BJ (cell line): Measurements from ENCODE around the gene EFNA5. TPM values are rescaled to one million over a fixed set of nuclear protein-coding genes. Genes with fewer than 3 reads are reported as not detected.

ENCODE experiments used
- CTCF ChIA-PET: fragments of 350-600 bp; formaldehyde crosslinking; extraction: SDS; loops from one replicate; lab custom pipeline; 2021; ENCODE audit warnings: antibody characterized with exemption, inconsistent platforms; lab: Yijun Ruan, JAX
- POLR2A ChIA-PET: fragments of 300-600 bp; sonication (Branson Sonifier 250); formaldehyde crosslinking; extraction: SDS; loops from one replicate; lab custom pipeline; 2021; ENCODE audit warnings: antibody characterized with exemption; lab: Charles Lee
- DNase-seq: peaks from one replicate; pipeline ENCODE4 v3.0.0-alpha.2; 2011; ENCODE audit warnings: low read depth
- H3K27me3 ChIP-seq: 2 replicates; pipeline ENCODE4 v1.6.0; 2011; ENCODE audit warnings: low read length; ENCODE audit not compliant: control insufficient read depth, insufficient read depth
- H3K36me3 ChIP-seq: 2 replicates; pipeline ENCODE4 v1.5.1; 2011; ENCODE audit warnings: low read length; ENCODE audit not compliant: control insufficient read depth, insufficient read depth
- H3K4me3 ChIP-seq: 2 replicates; pipeline ENCODE4 v1.5.1; 2011; ENCODE audit warnings: low read depth, mild to moderate bottlenecking, control low read depth, low read length
- polyA plus RNA-seq: library from polyadenylated mRNA; depleted of rRNA; stranded (reverse); fragments of >200 nt; gene quantifications from 2 replicates; pipeline ENCODE4 v1.2.3, GENCODE V29; 2011
- TF ChIP-seq, protein P1 (sequence below): IDR thresholded peaks from 2 replicates; pipeline ENCODE4 v1.5.1; 2011; ENCODE audit warnings: low read depth, mild to moderate bottlenecking, control low read depth, inconsistent platforms, low read length, moderate library complexity; ENCODE audit not compliant: insufficient read depth

The EFNA5 gene
- polyA plus RNA-seq, 1 experiment = 0.67 TPM

DNA sequence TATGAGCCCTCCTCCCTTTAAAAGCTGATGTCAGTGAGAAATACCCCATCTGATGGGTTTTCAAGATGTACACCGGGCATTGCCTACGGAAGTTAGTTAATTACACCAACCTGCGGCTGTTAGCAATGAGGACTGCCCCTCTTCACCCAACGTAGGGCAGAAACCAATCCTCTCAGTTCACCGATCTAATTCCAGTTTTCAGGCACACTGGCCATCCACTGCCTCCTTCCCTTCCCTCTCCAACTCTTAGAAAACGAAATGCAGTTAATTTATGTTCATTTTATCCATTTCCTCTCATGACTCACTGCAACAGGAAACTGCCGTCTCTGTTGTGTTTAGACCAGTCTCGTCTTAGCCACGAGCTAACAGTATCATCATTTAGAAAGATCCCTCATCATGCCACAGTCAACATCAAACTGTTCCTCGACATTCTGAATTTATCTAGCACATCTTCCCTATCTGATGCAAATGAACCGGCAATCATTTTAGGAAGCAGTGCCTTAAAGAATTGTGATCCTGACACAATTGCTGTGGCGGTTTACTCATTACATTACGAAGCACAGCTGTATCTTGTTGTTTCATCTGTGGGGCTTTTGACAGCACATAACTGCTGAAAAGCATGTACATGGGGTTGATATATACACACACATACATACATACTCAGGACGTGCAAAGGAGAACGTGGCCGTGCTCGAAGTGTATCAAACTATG is 168.6 kb downstream of the EFNA5 start:
- Histone ChIP-seq H3K27me3 (no peaks in the 10 kb centered on the region; the same call in 1 of the 2 replicates), H3K36me3 (no peaks in the 10 kb centered on the region), H3K4me3 (no peak overlapping the region)
- DNase-seq = no peak
- TF ChIP-seq, protein P1, sequence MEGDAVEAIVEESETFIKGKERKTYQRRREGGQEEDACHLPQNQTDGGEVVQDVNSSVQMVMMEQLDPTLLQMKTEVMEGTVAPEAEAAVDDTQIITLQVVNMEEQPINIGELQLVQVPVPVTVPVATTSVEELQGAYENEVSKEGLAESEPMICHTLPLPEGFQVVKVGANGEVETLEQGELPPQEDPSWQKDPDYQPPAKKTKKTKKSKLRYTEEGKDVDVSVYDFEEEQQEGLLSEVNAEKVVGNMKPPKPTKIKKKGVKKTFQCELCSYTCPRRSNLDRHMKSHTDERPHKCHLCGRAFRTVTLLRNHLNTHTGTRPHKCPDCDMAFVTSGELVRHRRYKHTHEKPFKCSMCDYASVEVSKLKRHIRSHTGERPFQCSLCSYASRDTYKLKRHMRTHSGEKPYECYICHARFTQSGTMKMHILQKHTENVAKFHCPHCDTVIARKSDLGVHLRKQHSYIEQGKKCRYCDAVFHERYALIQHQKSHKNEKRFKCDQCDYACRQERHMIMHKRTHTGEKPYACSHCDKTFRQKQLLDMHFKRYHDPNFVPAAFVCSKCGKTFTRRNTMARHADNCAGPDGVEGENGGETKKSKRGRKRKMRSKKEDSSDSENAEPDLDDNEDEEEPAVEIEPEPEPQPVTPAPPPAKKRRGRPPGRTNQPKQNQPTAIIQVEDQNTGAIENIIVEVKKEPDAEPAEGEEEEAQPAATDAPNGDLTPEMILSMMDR = no peak
- CTCF ChIA-PET = no interaction called here
- POLR2A ChIA-PET = no interaction called here

DNA sequence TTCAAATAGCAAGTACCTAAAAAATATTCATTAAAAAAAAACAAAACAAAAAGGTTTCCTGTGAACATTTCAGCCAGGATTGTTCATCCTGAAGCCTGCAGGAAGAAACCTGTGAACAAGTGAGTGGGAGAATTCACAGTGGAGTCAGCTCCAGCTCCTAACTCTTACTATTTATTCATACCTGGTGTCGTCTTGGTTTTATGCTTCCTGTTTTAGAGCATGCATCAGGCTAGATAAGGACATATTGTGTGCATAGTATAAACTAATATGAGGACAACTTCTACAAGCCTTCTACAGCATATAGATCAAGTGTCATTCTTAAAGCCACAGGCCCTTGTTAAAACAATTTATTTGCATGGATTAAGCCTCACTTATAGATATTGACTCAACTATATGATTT is 169.9 kb downstream of the EFNA5 start:
- TF ChIP-seq, protein P1 = no peak
- CTCF ChIA-PET = no interaction called here
- no peak for DNase-seq
- POLR2A ChIA-PET = no interaction called here
- no peaks in the 10 kb centered on the region for H3K36me3 ChIP-seq
- H3K27me3 ChIP-seq = no peaks in the 10 kb centered on the region; the same call in 1 of the 2 replicates
- no peak overlapping the region for H3K4me3 ChIP-seq

DNA sequence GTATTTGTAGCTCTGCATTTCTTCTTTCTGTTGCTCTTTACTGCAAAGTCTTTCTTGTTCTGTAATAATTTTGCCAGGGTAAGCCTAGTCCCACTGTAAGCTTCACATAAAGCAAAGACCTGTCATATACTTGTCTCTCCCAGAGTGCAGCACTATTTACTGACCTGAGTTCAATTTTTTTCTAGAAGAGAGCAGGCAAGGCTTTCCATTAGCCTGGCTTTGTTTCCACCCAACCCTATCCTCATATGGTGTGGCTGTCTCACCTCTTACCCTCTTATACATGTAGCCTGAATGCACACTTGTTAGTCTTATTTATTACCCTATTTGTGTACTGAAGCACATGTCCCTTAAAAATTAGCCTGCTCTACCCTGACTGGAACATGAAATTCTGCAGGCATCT is 170.4 kb downstream of the EFNA5 start:
- ChIA-PET CTCF (no interaction called here), POLR2A (no interaction called here)
- H3K4me3 ChIP-seq = no peak overlapping the region
- TF ChIP-seq, protein P1 = no peak
- DNase-seq = no peak
- H3K36me3 ChIP-seq = no peaks in the 10 kb centered on the region
- H3K27me3 ChIP-seq = no peaks in the 10 kb centered on the region; the same call in 1 of the 2 replicates

DNA sequence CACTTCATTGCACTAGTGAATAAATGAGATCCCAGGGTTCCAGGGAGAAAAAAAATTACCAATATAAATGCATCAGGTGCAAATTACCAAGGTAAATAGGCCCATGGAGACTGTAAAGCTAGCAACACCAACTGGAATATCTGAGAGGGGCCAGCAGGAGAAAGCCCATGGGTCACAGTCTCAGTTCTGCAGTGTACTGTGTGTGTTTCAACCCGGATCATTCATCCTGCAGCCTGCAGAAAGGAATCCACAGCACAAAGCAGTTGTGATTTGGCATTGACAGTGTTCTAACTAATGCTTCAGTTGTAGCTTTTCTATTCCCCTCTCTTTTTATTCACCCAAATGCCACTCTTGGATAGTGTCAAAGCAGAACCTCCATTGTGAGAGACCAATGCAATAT is 171.0 kb downstream of the EFNA5 start:
- TF ChIP-seq, protein P1 = no peak
- POLR2A ChIA-PET = no interaction called here
- DNase-seq = no peak
- Histone ChIP-seq H3K27me3 (no peaks in the 10 kb centered on the region; the same call in 1 of the 2 replicates), H3K4me3 (no peak overlapping the region), H3K36me3 (no peaks in the 10 kb centered on the region)
- CTCF ChIA-PET = no interaction called here

DNA sequence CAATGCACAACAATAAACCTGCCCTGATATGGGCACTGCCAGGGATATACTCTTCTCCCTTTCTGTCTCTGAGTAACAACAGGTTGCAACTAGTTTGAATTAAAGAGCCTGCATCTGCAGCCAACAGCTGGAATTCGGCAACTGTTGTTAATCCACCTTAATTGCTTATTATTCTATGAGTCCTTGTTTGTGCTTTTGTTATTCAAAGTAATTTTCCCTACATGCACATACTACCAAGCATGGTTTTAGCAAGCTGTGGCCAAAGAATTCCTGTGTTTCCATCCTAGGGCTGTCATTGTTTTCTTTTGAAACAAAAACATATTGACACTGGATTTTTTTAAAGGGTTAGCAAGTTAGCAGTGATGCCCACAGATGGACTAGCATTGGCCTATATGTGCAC is 171.5 kb downstream of the EFNA5 start:
- H3K4me3 ChIP-seq = no peak overlapping the region
- CTCF ChIA-PET = no interaction called here

More for the DNA sequence above, 171.5 kb downstream of the EFNA5 start:
- TF ChIP-seq, protein P1 = no peak
- H3K36me3 ChIP-seq = no peaks in the 10 kb centered on the region
- POLR2A ChIA-PET = no interaction called here
- no peak for DNase-seq
- no peaks in the 10 kb centered on the region; the same call in 1 of the 2 replicates for H3K27me3 ChIP-seq
